Panc1 (cell line): ENCODE results near the gene MARCKSL1.

Experiments
- POLR2AphosphoS5 ChIP-seq: IDR thresholded peaks from 2 replicates; pipeline ENCODE4 v1.6.1; 2012; ENCODE audit warnings: mild to moderate bottlenecking, low read depth, low read length, moderate library complexity
- TF ChIP-seq, protein P1 (sequence below): fragments of 450-650 bp; IDR thresholded peaks from 2 replicates; pipeline ENCODE4 v1.5.1; 2017; ENCODE audit warnings: mild to moderate bottlenecking
- TF ChIP-seq, protein P2 (sequence below), 2 experiments: IDR thresholded peaks; 2 replicates each; pipeline ENCODE4 v1.6.1; 2011 to 2012; ENCODE audit warnings: low read depth in 2 of 2, control low read depth in 1 of 2, low read length in 1 of 2, mild to moderate bottlenecking in 1 of 2, moderate library complexity in 1 of 2; ENCODE audit not compliant: insufficient read depth in 1 of 2

DNA sequence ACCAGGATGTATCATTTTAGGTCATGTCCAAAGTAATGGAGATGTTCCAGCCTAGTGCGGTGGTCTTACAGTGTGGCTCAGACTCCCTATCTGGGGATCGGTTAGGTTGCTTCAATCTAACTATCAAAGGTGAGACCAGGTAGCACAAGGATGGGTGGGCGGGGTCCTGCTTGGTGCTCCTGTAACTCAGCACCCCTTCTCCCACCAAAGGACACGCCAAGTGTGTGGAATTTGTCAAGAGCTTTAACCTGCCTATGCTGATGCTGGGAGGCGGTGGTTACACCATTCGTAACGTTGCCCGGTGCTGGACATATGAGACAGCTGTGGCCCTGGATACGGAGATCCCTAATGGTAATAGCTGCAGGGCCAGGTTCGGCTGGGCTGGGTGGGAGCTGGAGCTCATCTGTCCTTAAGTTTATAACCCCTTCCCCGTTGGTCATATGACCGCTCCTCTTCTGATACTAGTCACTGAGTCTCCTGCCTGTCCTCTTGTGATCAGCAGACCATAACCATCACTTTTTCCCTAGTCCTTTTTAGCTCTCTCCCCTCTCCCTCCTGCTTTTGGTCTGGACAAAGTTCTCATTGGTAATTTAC is 5.4 kb downstream of the MARCKSL1 start:
- TF ChIP-seq, protein P1, sequence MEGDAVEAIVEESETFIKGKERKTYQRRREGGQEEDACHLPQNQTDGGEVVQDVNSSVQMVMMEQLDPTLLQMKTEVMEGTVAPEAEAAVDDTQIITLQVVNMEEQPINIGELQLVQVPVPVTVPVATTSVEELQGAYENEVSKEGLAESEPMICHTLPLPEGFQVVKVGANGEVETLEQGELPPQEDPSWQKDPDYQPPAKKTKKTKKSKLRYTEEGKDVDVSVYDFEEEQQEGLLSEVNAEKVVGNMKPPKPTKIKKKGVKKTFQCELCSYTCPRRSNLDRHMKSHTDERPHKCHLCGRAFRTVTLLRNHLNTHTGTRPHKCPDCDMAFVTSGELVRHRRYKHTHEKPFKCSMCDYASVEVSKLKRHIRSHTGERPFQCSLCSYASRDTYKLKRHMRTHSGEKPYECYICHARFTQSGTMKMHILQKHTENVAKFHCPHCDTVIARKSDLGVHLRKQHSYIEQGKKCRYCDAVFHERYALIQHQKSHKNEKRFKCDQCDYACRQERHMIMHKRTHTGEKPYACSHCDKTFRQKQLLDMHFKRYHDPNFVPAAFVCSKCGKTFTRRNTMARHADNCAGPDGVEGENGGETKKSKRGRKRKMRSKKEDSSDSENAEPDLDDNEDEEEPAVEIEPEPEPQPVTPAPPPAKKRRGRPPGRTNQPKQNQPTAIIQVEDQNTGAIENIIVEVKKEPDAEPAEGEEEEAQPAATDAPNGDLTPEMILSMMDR = no peak
- TF ChIP-seq, protein P2, sequence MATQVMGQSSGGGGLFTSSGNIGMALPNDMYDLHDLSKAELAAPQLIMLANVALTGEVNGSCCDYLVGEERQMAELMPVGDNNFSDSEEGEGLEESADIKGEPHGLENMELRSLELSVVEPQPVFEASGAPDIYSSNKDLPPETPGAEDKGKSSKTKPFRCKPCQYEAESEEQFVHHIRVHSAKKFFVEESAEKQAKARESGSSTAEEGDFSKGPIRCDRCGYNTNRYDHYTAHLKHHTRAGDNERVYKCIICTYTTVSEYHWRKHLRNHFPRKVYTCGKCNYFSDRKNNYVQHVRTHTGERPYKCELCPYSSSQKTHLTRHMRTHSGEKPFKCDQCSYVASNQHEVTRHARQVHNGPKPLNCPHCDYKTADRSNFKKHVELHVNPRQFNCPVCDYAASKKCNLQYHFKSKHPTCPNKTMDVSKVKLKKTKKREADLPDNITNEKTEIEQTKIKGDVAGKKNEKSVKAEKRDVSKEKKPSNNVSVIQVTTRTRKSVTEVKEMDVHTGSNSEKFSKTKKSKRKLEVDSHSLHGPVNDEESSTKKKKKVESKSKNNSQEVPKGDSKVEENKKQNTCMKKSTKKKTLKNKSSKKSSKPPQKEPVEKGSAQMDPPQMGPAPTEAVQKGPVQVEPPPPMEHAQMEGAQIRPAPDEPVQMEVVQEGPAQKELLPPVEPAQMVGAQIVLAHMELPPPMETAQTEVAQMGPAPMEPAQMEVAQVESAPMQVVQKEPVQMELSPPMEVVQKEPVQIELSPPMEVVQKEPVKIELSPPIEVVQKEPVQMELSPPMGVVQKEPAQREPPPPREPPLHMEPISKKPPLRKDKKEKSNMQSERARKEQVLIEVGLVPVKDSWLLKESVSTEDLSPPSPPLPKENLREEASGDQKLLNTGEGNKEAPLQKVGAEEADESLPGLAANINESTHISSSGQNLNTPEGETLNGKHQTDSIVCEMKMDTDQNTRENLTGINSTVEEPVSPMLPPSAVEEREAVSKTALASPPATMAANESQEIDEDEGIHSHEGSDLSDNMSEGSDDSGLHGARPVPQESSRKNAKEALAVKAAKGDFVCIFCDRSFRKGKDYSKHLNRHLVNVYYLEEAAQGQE (IDR thresholded peaks at IDR 0.05; ENCODE audit: insufficient read depth in 1 of 2, low read depth in 2 of 2, low read length in 1 of 2) = no peak
- TF ChIP-seq POLR2AphosphoS5 = no peak
